HPDE6-E6E7 (cell line): ENCODE results near the gene BTBD9.

Source experiments
- DNase-seq: peaks from one replicate; pipeline ENCODE4 v3.0.0; 2011; ENCODE audit warnings: missing footprints; ENCODE audit errors: extremely low spot score

Gene BTBD9

DNA sequence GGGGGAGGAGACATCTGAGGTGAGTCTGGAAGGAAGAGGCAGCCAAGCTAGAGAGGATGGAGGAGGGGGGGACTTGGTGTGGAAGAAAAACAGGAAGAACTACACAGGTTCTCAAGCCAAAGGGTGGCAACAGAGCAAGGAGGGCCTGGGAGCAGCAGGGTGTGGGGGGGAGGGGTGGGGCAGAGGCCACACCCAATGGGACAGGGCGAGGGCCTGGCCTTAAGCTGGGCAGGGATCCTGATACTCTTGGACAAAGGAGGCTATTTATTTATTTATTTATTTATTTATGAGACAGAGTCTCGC is 461.2 kb downstream of the BTBD9 start:
- DNase-seq: no peak

DNA sequence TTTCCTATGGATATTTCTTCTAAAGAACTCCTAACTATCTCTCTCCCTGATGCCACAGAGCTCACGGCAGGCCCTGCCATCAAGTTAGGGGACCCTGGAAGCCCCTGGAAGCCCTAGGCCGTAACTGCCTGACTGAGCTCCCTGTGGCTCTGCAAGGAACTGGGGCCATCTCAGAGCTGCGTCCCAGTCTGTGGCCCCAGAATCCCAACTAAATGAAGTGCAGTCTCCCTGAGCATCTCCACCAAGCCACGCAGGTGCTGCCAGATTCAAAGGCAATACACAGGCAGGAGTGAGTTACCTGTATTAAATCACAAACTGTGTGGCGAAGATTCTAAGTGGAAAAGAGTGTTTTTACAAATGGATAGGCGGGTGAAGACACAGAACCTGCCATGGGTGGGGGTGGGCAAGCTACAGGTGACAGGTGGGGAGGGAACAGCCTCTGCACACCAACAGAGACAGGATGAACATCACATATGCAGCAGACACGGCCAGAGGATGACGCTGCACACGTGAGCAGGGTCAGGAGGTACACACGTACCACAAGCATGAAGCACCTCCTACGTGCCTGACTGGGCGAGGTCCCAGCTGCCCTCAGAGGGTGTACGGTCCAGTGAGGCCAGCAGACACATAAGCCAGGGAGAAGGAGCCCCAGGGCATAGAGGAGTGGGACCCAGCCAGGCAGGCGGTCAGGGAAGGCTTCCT is 461.7 kb downstream of the BTBD9 start:
- no peak for DNase-seq

DNA sequence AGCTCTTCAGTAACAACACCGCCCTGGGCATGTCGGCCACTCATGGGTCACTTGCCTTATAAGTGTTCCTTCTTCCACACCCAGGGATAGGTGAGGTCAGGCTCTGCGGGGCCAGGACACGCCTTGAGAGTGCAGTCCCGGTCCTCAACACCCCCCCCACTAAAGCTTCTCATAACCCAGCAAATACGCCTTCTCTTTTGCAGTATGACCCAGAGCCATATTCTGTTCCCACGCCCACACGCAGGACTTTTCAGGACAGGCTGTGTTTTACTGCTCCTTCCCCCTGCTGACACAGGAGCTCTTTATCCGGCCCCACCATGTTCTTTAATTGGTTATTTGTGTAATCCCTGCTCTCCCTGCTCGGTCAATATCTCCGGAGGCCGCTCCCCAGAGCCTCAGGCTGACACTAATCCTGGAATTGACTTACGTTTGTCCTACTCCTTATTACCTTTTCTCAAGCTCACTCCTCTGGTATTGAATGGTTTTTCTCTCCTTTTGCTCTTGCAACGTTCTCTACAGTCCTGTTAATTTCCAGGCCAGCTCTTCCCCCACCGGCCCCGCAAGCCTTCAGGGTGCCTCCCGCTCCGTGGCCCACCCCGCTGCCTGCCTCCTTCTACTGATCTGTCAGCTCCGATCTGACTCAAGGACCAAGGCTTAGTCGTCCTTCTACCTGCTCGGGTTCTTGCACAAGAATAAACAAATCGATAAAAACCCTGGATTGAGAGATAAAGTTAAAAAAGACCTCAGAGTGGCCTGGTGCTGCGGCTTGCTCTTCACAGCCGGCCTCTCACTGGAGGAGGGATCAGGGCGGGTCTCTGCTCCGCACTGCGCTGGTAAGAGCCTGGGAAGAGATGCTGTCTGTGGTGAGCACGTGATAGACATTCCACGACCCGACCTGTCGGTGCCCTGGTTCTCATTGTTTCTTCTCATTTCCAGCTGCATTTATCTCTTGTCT is 462.7 kb downstream of the BTBD9 start:
- DNase-seq: no peak

DNA sequence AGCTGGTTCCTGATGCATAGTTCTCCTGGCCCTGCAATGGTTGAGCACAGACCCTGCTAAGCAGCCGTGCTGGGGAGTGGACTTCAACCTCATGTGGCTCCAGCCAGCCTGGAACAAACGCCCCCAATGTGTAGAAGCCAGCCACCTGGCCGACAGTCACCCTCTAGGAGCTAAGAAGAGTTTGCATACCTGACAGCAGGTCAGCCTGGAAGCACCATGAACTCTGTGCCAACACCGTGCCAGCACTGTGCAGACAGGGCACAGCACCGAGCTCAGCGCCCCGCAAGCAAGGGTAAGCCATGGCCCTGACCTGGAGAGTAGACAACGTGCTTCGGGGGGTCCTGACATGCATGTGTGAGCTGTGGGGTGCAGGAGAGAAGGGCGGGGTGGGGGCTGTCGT is 463.9 kb downstream of the BTBD9 start:
- DNase-seq: no peak

DNA sequence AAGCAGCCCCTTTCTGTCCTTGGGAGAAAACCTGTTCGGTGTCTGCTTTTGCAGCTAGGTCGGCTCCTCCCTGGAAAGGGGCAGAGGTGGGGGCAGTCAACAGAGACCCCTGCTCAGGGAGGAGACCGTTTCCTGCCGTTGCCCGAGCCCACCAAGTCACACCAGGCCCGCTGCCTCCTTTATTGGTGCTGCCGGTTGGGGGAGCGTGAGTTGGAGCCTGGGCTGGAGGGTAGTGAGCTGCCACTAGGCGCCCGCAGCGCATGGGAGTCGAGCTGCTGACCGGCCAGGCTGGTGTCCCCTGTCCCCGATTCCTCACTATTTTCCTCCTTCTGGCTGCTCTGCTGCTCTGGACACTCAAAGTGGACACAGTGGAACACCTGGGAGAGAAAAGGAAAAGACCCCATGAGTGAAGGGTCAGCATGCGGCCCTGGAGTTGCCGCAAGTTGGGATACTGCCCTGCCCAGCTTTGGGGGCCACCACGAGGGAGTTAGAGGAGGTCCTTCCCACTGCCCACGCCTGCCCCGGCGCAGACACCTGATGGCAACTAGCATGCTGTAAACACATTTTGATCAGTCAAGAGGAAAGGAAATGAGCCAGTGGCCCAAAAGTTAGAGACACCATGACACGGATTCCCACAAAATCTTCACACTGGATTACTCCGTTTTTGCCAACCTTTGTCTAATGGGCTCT is 464.8 kb downstream of the BTBD9 start:
- no peak for DNase-seq

DNA sequence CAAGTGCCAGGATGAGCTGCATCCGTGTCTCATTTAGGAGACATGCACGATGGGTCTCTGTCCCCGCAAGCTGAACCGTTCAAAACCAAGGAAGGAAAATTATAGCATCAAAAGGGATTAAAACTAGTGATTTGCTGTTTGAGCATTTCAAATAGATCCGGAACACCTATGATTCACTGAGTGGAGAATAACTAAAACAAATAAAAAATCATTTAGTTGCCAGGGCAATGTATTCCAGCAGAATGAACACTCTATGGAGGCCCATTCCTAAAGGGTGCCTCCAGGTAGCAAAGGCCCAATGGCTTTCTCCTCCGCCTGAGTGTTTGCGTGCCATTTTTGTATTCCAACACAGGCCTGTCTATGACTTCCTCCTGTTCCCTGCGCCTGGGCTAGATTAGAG is 465.4 kb downstream of the BTBD9 start:
- DNase-seq: no peak

DNA sequence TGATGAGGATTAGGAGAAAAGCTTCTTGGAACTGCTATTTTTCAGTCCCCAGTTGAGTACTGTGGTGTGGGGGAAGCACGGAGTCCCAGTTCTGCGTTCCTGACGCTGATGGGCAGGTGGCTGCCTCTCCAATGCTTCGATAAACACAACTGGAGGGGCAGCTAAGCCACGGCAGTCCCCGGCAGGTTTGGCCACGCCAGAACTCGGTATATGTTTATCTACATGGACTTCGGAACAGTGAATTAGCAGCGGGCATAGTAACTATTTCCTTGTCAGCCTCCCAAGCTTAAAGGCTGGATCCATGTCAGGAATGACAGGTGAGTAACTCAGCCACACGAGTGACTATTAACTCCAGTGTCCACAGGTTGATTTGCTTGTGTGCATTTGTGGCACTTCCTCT is 465.8 kb downstream of the BTBD9 start:
- DNase-seq: no peak

DNA sequence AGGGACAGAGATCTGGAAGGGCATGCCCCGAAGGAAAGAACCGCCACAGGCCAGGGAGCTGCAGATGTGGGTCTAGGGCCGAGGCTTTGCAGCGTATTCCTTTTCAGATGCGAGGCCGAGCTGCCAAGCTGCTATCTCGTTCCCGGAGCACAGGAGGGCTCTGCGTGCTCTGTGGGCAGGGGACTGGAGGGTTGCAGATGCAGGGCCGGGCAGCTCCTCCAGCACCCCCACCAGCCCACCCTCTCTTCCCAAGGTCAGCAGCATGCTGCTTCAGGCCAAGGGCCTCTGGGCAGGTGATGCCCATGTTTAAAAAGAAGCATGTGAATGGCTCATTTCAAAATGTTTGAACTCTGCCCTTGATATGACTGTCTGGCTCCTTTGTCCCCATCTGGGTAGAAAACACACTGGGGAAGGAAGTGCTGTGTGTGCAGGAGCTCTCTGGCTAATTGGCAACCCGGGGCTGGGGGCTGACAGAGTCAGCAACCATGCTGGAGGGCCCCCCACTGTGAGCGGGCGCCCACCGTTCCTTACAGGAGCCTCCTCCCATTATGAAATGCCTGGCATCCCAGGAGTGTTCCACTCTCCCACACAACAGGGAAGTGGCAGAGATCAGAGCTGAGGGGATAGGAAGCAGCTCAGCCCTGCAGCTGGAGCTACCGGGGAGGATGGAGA is 466.9 kb downstream of the BTBD9 start:
- no peak for DNase-seq

DNA sequence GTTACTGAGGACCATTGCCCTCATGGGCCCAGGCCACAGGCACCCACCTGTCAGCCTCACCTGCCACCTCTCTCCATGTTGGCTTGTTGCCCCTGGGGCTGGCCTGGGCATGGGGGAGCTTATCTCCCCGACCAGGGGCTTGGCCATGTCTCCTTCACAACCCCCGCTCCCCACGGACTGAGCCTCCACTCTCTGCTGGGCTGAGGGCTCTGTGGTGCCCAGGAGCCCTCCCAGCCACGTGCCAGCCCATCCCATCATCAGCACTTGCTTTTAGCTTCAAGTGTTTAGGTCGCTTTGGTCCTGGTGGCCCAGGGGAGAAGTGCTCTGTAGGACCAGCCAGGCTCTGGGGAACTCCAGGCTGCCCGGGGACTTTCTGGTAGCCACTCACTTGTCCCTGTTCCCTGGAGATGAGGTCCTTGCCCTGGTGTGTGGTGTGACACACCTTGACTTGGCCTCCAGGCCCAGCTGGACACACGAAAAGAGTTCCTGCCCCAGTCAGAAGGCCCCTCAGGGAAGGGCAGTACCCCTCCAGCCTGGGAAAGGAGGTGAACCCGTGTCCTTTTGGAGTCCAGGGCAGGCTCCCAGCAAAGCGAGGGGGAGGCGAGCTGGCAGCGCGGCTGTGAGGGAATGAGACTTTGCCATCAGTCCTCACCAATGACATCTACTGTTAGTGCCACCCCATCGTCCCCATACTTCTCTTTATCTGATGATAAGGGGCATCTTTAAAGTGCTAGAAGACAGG is 467.6 kb downstream of the BTBD9 start:
- DNase-seq: no peak

DNA sequence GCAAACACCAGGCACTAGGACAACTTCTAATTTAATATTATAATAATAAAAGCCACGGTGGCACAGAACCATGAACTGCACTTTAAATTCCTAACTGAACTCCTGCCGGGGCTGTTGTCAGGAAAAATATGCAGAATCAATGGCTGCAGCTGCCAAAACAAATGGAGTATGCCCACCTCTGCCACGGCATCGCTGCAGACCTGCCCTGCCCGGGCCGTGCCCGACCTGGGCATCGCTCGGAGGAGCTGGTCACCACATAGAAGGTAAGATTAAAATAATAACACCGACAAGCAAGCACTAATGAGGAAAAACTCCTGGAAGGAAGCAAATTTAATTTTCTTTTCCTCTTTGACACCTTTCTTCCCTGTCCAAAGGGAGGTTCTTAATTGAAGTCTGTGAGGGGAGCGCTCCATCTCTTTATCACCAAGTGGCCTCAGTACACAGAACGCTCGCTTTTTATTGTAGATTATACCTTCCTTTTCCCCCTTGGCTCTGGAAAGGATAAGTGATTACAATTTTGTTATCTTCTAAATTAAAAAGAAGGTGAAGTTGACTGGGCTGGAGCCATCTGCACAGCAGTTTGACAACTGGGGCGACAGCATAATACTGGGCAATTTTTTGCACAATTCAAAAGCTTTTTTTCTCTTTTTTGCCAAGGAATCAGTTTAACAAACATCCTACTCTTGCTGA is 468.9 kb downstream of the BTBD9 start:
- DNase-seq: no peak

DNA sequence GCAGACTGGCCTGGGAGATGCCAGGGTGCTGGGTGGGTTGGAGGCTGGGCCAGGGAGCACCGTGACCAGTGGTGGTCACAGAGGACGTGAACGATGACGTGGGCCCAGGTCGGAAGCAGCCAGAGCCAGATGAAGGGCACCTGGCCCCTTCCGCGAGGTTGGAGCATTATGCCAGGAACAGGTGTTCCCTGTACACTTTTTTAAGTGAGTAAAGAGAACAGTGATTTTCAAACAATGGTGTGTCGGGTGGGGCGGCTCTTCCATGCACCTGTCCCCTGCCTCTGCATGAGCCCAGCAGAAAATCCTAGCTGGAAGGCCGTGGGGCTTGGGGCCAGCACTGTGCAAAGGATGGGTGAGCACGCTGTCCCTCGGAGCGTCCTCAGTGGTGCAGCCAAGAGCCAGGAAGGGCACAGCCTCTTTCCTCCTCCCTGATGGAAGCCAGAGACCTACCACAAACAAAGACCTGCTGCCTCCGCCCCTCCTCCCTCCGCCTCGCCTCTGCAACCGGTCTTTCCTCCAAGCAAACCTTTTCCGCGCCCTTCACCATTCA is 469.7 kb downstream of the BTBD9 start:
- no peak for DNase-seq

DNA sequence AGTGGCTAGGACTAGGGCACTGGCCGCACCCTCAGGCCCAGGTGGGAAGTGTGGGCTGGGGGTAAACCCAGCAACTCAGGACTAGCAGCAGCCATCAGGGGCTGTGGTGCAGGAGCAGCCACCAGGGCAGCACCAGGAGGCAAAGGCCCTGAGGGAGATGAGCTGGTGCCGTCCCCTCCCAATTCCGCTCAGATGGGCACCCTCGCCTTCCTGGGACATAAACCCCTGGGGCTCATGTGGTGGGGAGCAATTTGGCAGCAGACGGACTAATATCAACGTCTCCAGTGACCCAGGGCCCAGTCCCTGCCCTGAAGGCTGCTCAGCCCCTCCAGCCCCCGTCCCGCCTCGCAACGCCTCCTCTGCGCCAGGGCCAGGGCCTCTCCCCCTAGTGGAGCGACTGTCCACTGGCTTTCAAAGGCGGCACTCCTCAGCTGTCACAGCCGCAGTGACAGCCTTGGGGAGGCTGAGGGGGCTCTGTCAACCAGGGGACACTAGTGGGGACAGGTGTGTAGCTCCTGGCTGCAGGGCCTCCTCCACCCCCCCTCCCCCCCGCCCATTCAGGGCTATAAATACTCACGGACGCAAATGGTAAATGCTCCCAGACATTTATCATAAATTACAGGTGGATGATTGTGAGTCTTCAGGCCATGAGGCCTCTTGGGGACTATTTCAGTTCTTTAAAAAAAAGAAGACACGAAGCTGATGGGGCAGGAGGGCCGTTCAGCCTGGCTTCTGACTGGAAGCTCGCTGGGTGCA is 470.3 kb downstream of the BTBD9 start:
- no peak for DNase-seq

DNA sequence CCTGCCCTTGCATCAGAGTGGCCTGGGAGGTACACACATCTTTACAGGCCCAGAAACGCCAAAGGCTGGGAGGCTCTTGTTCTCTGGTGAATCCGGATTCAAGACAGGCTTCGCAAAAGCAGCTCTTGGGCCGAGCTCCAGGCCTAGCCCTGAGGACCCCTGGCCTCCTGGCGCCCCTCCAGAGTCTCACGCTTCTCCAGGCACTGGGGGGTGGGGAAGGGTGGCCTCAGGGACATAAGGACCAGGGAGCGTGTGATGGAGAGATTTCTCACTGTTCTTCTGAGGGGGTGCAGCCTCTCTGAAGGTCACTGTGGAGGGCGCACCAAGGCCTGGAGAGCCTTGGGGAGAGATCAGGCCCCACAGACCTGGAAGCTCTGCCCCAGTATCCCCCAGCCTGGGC is 471.0 kb downstream of the BTBD9 start:
- no peak for DNase-seq

DNA sequence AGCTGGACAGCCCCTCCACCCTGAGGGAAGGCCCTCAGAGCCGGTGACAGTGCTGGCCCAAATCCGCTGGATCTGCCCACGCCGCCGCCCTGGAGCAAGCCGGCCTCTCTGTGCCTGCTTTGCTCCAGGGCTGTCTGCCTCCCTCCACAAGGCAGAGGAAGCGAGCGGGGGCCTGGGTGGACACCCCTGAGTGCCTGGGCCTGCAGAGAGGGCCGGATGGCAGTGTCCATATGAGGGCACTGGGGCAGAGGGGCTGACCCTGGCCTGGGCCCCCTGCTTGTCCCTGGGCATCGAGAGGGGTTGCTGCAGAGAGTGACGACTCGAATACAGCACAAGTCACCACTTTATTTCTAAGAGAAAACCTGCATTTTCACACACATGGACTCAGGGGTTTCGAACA is 471.6 kb downstream of the BTBD9 start:
- no peak for DNase-seq

DNA sequence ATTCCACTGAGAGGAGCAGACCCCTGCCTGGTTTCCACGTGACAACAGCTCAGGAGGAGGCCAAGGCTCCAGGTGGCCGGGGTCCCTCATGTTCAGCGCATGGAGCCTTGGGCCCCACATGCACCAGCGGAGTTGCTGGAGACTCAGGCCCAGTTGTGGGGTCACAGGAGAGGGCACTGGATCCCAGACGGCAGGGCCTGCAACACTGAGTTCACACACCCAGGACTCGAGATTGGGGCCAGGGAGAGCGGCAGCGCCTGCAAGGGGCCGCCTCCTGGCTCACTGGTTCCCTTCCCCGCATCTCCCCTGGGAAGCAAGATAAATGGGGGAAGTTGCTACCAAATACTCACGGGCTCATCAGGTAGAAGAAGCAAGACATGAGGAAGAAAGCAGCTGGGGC is 472.1 kb downstream of the BTBD9 start:
- no peak for DNase-seq

DNA sequence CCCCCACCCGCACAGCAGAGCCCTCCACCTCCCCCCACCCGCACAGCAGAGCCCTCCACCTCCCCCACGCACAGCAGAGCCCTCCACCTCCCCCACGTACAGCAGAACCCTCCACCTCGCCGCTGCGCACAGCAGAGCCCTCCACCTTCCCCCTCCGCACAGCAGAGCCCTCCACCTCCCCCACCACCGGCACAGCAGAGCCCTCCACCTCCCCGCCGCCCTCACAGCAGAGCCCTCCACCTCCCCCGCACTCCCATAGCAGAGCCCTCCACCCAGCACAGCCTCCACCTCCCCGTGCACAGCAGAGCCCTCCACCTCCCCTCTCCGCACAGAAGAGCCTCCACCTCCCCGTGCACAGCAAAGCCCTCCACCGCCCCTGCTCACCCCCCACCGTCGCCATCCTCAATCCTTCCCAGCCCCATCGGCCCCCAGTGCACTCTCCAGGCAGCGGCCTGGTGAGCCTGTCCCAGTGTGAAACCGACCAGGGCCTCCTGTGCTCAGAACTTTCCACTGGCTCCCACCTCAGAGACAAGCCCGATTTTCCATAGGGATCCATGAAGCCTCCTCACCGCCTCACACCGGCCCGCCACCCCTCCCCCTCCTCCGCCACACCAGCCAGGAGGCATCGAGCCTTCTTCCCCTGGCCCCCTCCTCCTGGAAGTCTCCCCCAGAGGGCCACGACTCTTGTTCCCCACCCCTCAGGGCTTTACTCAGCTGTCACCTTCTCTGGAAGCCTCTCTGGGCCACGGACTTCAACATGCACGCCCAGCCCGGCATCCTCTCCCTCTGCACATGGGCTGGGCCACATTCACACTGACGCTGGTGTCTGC is 473.1 kb downstream of the BTBD9 start:
- no peak for DNase-seq

DNA sequence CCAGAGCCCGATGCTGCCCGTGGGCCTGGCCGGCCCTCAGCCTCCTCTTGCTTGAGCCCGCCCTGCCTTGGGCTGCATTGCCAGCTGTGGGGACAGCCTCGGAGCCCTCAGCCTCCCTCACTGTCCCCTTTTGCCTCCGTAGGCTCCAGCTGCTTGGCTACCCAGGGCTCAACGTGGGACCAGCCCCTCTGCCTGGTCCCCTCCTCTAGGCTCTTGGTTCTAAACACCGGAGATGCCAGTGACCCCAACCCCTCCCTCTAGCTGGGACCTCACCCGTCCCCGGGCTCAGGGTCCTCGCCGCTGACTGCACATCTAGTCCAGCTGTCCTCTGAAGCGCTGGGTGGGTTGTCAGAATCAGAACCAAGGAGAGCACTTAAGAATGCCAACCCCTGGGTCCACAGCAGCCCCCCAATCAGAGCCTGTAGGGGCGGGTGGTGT is 475.0 kb downstream of the BTBD9 start:
- DNase-seq: no peak

DNA sequence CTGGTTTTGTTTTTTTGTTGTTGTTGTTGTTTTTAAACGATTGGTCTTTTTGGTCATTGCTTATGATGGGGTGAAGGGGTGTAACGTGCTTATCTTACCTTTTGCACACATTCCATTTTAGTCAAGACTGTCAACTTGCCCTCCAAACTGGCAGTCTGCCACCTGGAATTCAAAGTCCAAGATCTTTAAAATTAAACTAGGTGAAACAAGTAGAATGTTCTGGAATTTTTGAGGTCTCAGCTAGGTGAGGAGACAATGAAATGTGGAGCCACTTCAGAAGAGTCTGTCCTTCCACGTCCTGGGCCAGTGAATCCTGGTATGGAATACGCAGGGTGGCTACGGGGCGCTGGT is 475.6 kb downstream of the BTBD9 start:
- DNase-seq: no peak
